Measurements from ENCODE around the gene GRIK2.

The GRIK2 gene

DNA sequence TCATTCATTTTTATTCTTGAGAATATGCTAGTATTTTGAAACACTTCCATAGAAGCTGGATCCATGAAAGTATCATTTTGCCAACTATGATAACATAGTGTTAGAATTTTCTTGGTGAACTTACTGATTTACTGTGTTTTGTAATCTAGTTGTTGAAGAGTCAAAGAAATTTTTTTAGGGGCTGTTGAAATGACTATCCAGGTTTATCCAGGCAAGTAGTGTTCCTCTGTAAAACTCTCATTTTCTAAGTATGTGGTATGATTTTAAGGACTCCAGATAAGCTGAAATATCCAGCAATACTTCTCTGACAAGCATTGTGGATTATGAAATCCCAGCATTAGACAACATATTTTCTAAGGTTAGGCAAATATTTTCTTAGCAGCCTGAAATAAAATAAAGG is 95.9 kb downstream of the GRIK2 start:
- peaks cover 11% of the 10 kb centered on the region; the same call in 1 of the 2 replicates for H3K4me1 ChIP-seq (ENCODE audit: control insufficient read depth, insufficient read depth, low read length)
- H3K36me3 ChIP-seq (ENCODE audit: control insufficient read depth, insufficient read depth, low read length), result no peaks in the 10 kb centered on the region
- H3K27ac ChIP-seq (ENCODE audit: low read depth, low read length), result no peak overlapping the region
- no peaks in the 10 kb centered on the region for H3K9me3 ChIP-seq (ENCODE audit: control insufficient read depth, insufficient read depth, low read length)
- no peak overlapping the region for H3K9ac ChIP-seq (ENCODE audit: low read depth, low read length)
- H3K27me3 ChIP-seq (ENCODE audit: control insufficient read depth, insufficient read depth, low read length), result no peaks in the 10 kb centered on the region
- H3K4me3 ChIP-seq (ENCODE audit: low read depth, low read length), result no peak overlapping the region

DNA sequence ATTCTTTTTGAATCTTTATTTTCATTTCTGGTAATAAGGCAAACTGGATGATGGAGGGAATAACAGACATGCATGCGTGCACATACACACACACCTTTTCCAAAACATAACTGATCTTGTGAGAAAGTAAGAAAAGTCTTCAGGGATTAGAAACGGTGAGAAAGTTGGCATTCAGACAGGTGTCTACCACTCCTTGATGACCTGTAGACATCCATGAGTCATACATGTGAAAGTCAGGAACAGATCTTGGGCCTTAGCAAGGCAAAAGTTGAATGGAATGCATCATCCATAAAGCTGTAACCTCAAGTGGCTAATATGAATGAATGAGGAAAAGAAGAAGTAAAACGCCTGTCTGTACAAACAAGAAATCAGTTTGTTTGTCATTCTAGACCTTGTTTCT is 97.3 kb downstream of the GRIK2 start:
- Histone ChIP-seq H3K4me3 (ENCODE audit: low read depth, low read length) (no peak overlapping the region), H3K27me3 (ENCODE audit: control insufficient read depth, insufficient read depth, low read length) (no peaks in the 10 kb centered on the region), H3K9me3 (ENCODE audit: control insufficient read depth, insufficient read depth, low read length) (no peaks in the 10 kb centered on the region), H3K9ac (ENCODE audit: low read depth, low read length) (no peak overlapping the region), H3K36me3 (ENCODE audit: control insufficient read depth, insufficient read depth, low read length) (no peaks in the 10 kb centered on the region), H3K4me1 (ENCODE audit: control insufficient read depth, insufficient read depth, low read length) (peaks cover 5% of the 10 kb centered on the region; the same call in 1 of the 2 replicates), H3K27ac (ENCODE audit: low read depth, low read length) (no peak overlapping the region)

DNA sequence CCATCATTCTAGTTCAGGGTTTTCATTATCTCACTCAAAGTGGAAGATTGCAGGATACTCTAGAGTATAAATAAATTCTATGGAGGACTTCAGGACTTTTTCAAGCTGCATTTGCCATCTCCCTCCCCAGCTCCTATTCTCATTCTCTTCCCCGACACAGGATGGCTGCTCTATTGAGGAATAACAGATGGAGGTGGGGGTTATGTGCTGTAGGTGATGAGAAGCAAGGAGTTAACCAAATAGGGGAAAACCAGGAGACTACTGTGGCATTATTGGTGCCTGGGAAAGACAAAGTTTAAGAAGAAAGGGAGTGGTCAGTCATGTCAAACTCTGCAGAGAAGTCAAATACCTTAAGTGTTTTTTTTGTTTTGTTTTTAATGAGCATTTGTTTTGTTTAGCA is 109.3 kb downstream of the GRIK2 start:
- Histone ChIP-seq H3K36me3 (ENCODE audit: control insufficient read depth, insufficient read depth, low read length) (no peaks in the 10 kb centered on the region), H3K27me3 (ENCODE audit: control insufficient read depth, insufficient read depth, low read length) (no peaks in the 10 kb centered on the region), H3K9me3 (ENCODE audit: control insufficient read depth, insufficient read depth, low read length) (no peaks in the 10 kb centered on the region), H3K4me1 (ENCODE audit: control insufficient read depth, insufficient read depth, low read length) (peaks cover 7% of the 10 kb centered on the region; the same call in 1 of the 2 replicates), H3K27ac (ENCODE audit: low read depth, low read length) (no peak overlapping the region), H3K9ac (ENCODE audit: low read depth, low read length) (no peak overlapping the region), H3K4me3 (ENCODE audit: low read depth, low read length) (no peak overlapping the region)

DNA sequence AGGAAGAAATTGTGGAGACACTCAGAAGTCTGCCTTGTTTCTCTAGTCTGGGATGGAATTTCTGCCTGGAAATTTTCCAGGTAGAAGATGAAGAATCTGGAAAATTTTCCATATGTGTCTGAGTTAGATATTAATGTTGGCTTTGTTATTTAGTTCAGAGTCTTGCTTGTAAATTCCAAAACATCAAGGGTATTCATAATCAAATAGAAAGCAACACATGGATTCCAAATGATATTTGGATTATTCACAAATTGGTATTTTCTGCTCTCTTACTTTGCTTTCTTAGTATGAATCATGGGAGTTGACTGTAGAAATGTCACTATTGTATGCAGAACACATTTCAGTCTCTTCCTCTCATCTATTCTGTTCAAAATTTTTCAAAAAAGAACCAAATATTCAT is 116.0 kb downstream of the GRIK2 start:
- Histone ChIP-seq H3K27me3 (ENCODE audit: control insufficient read depth, insufficient read depth, low read length) (no peaks in the 10 kb centered on the region), H3K36me3 (ENCODE audit: control insufficient read depth, insufficient read depth, low read length) (no peaks in the 10 kb centered on the region), H3K4me3 (ENCODE audit: low read depth, low read length) (no peak overlapping the region), H3K4me1 (ENCODE audit: control insufficient read depth, insufficient read depth, low read length) (no peaks in the 10 kb centered on the region), H3K9me3 (ENCODE audit: control insufficient read depth, insufficient read depth, low read length) (no peaks in the 10 kb centered on the region), H3K9ac (ENCODE audit: low read depth, low read length) (no peak overlapping the region), H3K27ac (ENCODE audit: low read depth, low read length) (no peak overlapping the region)

DNA sequence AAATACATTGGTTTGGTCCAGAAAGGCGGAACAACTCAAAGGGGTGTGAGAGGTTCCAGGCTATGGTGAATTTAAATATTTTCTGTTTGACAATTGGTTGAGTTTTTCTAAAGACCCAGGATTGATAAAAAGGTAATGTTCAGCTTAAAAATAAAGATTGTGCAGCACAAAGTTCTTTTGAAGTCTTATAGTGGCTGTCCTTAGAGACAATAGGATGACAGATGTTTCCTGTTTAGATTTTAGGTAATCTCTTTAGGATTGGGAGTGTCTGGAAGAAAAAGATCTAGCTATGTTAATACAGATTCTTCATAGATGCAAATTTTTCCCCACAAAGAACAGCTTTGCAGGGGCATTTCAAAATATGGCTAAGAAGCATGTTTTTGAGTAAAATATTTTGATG is 119.7 kb downstream of the GRIK2 start:
- Histone ChIP-seq H3K9me3 (ENCODE audit: control insufficient read depth, insufficient read depth, low read length) (no peaks in the 10 kb centered on the region), H3K27ac (ENCODE audit: low read depth, low read length) (no peak overlapping the region), H3K27me3 (ENCODE audit: control insufficient read depth, insufficient read depth, low read length) (no peaks in the 10 kb centered on the region), H3K36me3 (ENCODE audit: control insufficient read depth, insufficient read depth, low read length) (no peaks in the 10 kb centered on the region), H3K4me1 (ENCODE audit: control insufficient read depth, insufficient read depth, low read length) (no peaks in the 10 kb centered on the region), H3K9ac (ENCODE audit: low read depth, low read length) (no peak overlapping the region), H3K4me3 (ENCODE audit: low read depth, low read length) (no peak overlapping the region)

DNA sequence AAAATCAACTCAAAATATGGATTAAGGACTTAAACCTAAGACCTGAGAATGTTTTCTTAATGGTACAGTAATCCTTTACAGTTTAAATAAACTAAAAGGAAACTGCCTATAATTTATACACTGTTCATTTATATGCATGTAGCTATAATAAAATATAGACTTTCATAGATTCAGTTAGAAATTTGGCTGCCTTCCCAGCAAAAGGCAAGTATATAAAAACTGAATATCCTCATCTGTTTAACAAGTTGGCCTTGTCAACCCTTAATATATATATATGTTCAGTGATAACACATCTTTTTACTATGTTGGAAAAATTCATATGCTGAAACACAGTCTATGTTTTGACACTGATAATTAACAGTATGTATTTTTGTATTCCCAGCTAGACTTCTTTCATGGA is 123.1 kb downstream of the GRIK2 start:
- no peaks in the 10 kb centered on the region for H3K4me1 ChIP-seq (ENCODE audit: control insufficient read depth, insufficient read depth, low read length)
- no peaks in the 10 kb centered on the region for H3K27me3 ChIP-seq (ENCODE audit: control insufficient read depth, insufficient read depth, low read length)
- no peak overlapping the region for H3K27ac ChIP-seq (ENCODE audit: low read depth, low read length)
- no peak overlapping the region for H3K4me3 ChIP-seq (ENCODE audit: low read depth, low read length)
- no peak overlapping the region for H3K9ac ChIP-seq (ENCODE audit: low read depth, low read length)
- no peaks in the 10 kb centered on the region for H3K36me3 ChIP-seq (ENCODE audit: control insufficient read depth, insufficient read depth, low read length)
- no peaks in the 10 kb centered on the region for H3K9me3 ChIP-seq (ENCODE audit: control insufficient read depth, insufficient read depth, low read length)

DNA sequence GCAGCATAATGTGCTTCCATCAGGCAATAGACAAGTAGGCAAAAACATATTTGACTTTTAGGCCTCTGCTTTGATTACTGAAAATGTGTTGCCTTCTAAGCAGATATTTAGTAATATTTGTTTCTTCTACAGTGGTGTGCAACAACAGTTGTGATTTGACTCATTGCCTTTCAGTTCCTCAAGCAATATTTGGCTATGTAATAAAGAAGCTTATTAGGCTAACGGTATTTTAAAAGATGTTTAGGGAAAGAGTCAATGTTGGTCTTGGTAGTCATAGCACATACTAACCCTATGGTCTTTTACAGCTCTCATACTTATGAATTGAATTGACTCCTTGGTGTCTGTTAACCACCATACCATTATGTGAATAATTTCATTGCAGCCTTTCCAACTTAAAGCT is 124.1 kb downstream of the GRIK2 start:
- Histone ChIP-seq H3K9ac (ENCODE audit: low read depth, low read length) (no peak overlapping the region), H3K27me3 (ENCODE audit: control insufficient read depth, insufficient read depth, low read length) (no peaks in the 10 kb centered on the region), H3K36me3 (ENCODE audit: control insufficient read depth, insufficient read depth, low read length) (no peaks in the 10 kb centered on the region), H3K9me3 (ENCODE audit: control insufficient read depth, insufficient read depth, low read length) (no peaks in the 10 kb centered on the region), H3K4me3 (ENCODE audit: low read depth, low read length) (no peak overlapping the region), H3K4me1 (ENCODE audit: control insufficient read depth, insufficient read depth, low read length) (no peaks in the 10 kb centered on the region), H3K27ac (ENCODE audit: low read depth, low read length) (no peak overlapping the region)

DNA sequence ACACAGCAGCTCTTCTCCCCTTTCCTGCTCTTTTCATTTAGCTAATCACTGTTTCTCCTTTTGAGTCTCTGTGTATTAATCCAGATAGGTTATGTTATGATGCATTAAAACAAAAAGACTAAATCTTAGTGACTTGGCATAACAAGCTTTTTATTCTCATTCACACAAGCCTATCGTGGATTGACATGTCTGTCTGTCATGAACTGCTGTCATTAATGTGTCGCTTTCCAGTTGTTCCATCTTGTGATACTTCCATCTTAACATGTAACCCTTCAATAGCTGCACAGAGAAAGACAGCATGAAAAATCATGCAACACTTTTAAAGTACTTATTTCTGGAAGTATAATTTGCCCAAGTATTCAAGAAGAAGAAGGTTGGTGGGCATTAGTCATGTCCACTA is 128.7 kb downstream of the GRIK2 start:
- Histone ChIP-seq H3K36me3 (ENCODE audit: control insufficient read depth, insufficient read depth, low read length) (no peaks in the 10 kb centered on the region), H3K4me1 (ENCODE audit: control insufficient read depth, insufficient read depth, low read length) (no peaks in the 10 kb centered on the region), H3K27ac (ENCODE audit: low read depth, low read length) (no peak overlapping the region), H3K9me3 (ENCODE audit: control insufficient read depth, insufficient read depth, low read length) (no peaks in the 10 kb centered on the region), H3K9ac (ENCODE audit: low read depth, low read length) (no peak overlapping the region), H3K27me3 (ENCODE audit: control insufficient read depth, insufficient read depth, low read length) (no peaks in the 10 kb centered on the region), H3K4me3 (ENCODE audit: low read depth, low read length) (no peak overlapping the region)

DNA sequence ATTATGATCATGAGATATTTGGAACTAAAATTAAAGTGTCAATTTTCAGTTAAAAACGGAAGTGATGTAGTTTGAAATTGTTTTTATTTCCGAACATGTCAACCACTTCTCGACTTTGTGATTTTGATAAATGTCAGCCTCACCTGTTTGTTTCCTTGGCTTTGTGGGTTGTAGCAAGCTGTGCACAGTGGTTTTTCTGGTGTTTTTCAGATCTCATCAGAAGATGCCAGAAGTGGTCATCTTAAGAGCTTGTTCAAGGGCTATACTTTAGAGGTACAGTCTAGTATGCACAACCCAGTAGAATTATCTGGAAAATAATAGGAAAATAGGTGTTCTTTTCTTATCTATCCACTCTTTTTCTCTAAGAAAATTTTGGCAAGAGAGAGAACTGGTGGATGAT is 134.0 kb downstream of the GRIK2 start:
- H3K9me3 ChIP-seq (ENCODE audit: control insufficient read depth, insufficient read depth, low read length), result no peaks in the 10 kb centered on the region
- H3K27me3 ChIP-seq (ENCODE audit: control insufficient read depth, insufficient read depth, low read length), result no peaks in the 10 kb centered on the region
- no peak overlapping the region for H3K27ac ChIP-seq (ENCODE audit: low read depth, low read length)
- H3K9ac ChIP-seq (ENCODE audit: low read depth, low read length), result no peak overlapping the region
- H3K4me1 ChIP-seq (ENCODE audit: control insufficient read depth, insufficient read depth, low read length), result no peaks in the 10 kb centered on the region
- no peaks in the 10 kb centered on the region for H3K36me3 ChIP-seq (ENCODE audit: control insufficient read depth, insufficient read depth, low read length)
- no peak overlapping the region for H3K4me3 ChIP-seq (ENCODE audit: low read depth, low read length)

DNA sequence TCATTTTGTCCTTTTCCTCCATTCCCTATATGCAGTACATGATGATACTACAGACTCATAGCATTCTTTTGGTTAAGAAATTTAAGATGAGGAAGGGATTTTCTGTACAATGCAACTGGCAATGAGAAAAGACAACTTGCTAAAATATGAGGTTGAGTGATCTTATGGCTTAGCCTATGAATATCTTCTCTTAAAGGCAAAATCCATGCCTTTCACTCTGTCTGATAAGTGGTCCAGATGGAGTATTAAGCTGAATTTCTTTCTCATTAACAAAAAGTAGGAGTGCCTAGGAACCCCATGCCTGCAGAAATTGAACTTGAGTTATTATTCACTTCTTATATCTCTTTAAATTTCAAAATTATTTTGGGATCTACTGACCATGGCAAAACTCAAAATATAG is 135.3 kb downstream of the GRIK2 start:
- H3K9me3 ChIP-seq (ENCODE audit: control insufficient read depth, insufficient read depth, low read length), result no peaks in the 10 kb centered on the region
- H3K4me3 ChIP-seq (ENCODE audit: low read depth, low read length), result no peak overlapping the region
- no peak overlapping the region for H3K9ac ChIP-seq (ENCODE audit: low read depth, low read length)
- H3K4me1 ChIP-seq (ENCODE audit: control insufficient read depth, insufficient read depth, low read length), result no peaks in the 10 kb centered on the region
- H3K27ac ChIP-seq (ENCODE audit: low read depth, low read length), result no peak overlapping the region
- H3K36me3 ChIP-seq (ENCODE audit: control insufficient read depth, insufficient read depth, low read length), result no peaks in the 10 kb centered on the region
- no peaks in the 10 kb centered on the region for H3K27me3 ChIP-seq (ENCODE audit: control insufficient read depth, insufficient read depth, low read length)

DNA sequence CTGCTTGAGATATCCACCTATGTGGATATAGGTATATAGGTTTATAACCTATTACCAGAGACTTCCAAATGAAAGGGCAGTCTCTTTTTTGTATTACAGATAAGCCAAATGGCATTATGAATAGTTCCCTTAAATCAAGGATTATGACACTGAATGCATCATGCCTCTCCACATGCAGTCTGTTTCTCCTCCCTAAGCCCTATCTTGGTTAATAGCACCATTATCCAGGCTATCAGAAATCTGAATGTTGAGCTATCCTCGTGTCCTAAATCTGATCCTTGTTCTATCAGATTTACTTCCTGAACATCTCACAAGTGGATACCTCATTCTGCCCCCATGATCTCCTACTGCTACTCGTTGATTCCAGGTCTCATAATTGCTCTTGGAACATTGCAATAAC is 138.0 kb downstream of the GRIK2 start:
- Histone ChIP-seq H3K4me1 (ENCODE audit: control insufficient read depth, insufficient read depth, low read length) (no peaks in the 10 kb centered on the region), H3K9ac (ENCODE audit: low read depth, low read length) (no peak overlapping the region), H3K9me3 (ENCODE audit: control insufficient read depth, insufficient read depth, low read length) (no peaks in the 10 kb centered on the region), H3K4me3 (ENCODE audit: low read depth, low read length) (no peak overlapping the region), H3K27ac (ENCODE audit: low read depth, low read length) (no peak overlapping the region), H3K27me3 (ENCODE audit: control insufficient read depth, insufficient read depth, low read length) (no peaks in the 10 kb centered on the region), H3K36me3 (ENCODE audit: control insufficient read depth, insufficient read depth, low read length) (no peaks in the 10 kb centered on the region)

DNA sequence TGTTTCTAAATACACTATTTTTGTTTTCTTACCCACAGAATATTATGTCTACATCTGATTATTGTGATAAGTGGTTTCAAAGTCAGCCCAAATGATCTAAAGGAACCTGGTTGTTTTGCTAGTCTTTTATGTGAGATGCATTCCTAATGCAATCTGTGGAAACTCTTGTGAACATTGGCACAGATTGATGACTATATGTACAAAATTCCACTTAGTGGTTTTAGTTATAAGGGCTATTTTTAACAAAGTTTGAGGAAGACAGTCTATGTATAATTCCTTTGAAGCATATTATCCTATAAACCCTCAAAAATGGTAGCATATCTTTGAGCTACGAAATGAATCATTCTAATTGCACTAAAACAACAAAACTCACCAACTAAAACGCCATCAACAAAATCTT is 140.9 kb downstream of the GRIK2 start:
- Histone ChIP-seq H3K27ac (ENCODE audit: low read depth, low read length) (no peak overlapping the region), H3K4me1 (ENCODE audit: control insufficient read depth, insufficient read depth, low read length) (no peaks in the 10 kb centered on the region; the same call in 1 of the 2 replicates), H3K4me3 (ENCODE audit: low read depth, low read length) (no peak overlapping the region), H3K9me3 (ENCODE audit: control insufficient read depth, insufficient read depth, low read length) (no peaks in the 10 kb centered on the region), H3K36me3 (ENCODE audit: control insufficient read depth, insufficient read depth, low read length) (no peaks in the 10 kb centered on the region), H3K27me3 (ENCODE audit: control insufficient read depth, insufficient read depth, low read length) (no peaks in the 10 kb centered on the region), H3K9ac (ENCODE audit: low read depth, low read length) (no peak overlapping the region)

Measured in HUES48 (cell line).